GM19467 (cell line): ENCODE data around the gene HTR3B.
"Not testable (repeated sequence)": the region's sequence is repeated elsewhere in the genome, so short reads cannot be mapped to it uniquely, and the experiment has no call there.

Experiments
- ATAC-seq: cut with Tn5 transposase; IDR thresholded peaks from one replicate; pipeline ENCODE4 v1.9.1; 2021; ENCODE audit warnings: mild to moderate bottlenecking, moderate library complexity; ENCODE audit not compliant: unreplicated experiment

The HTR3B gene

GRCh38 chr11:113942256-113942655 lies 37.7 kb downstream of the HTR3B start:
- no peak for ATAC-seq

GRCh38 chr11:113946162-113946561 lies 41.6 kb downstream of the HTR3B start:
- ATAC-seq, result not testable (repeated sequence)

- no peak for ATAC-seq
Measured at GRCh38 chr11:113947994-113948393, 43.4 kb downstream of the HTR3B start.

GRCh38 chr11:113949891-113950290 lies 45.3 kb downstream of the HTR3B start:
- ATAC-seq, result no peak

GRCh38 chr11:113951537-113951936 lies 46.9 kb downstream of the HTR3B start:
- no peak for ATAC-seq

- no peak for ATAC-seq
Measured at GRCh38 chr11:113952070-113952469, 47.5 kb downstream of the HTR3B start.

GRCh38 chr11:113952588-113952987 lies 48.0 kb downstream of the HTR3B start:
- no peak for ATAC-seq

GRCh38 chr11:113954235-113954634 lies 49.6 kb downstream of the HTR3B start:
- ATAC-seq, result no peak

- no peak for ATAC-seq
Measured at GRCh38 chr11:113956986-113957385, 52.4 kb downstream of the HTR3B start.

GRCh38 chr11:113960702-113961330 lies 56.2 kb downstream of the HTR3B start:
- no peak for ATAC-seq

GRCh38 chr11:113967361-113967760 lies 62.8 kb downstream of the HTR3B start:
- no peak for ATAC-seq

GRCh38 chr11:113971506-113972195 lies 67.1 kb downstream of the HTR3B start:
- no peak for ATAC-seq

GRCh38 chr11:113974741-113975470 lies 70.3 kb downstream of the HTR3B start, which contains the start of gene HTR3A:
HTR3A (plus strand) TSS chr11:113975108; CDS start chr11:113975326, 218 bp downstream.
- no peak for ATAC-seq

- no peak for ATAC-seq
Measured at GRCh38 chr11:113977071-113977490, 72.5 kb downstream of the HTR3B start.

GRCh38 chr11:113977701-113978100 lies 73.1 kb downstream of the HTR3B start:
- ATAC-seq, result no peak

GRCh38 chr11:113979431-113979830 lies 74.8 kb downstream of the HTR3B start:
- ATAC-seq, result no peak

GRCh38 chr11:113980785-113981184 lies 76.2 kb downstream of the HTR3B start:
- ATAC-seq, result no peak

- ATAC-seq, result no peak
Measured at GRCh38 chr11:113982306-113982705, 77.7 kb downstream of the HTR3B start.

GRCh38 chr11:113984781-113985180 lies 80.2 kb downstream of the HTR3B start:
- ATAC-seq, result no peak

GRCh38 chr11:113985906-113986305 lies 81.3 kb downstream of the HTR3B start:
- ATAC-seq, result no peak

- ATAC-seq, result no peak
Measured at GRCh38 chr11:113986351-113987140, 82.0 kb downstream of the HTR3B start.
